RWPE1 (cell line): ENCODE results near the gene RSPH6A.

ENCODE experiments used
- CTCF ChIA-PET: fragments of 350-600 bp; sonication (Branson Sonifier 250); formaldehyde crosslinking; extraction: SDS; loops from one replicate; lab custom pipeline; 2021; lab: Yijun Ruan, JAX
- POLR2A ChIA-PET: fragments of 400-600 bp; formaldehyde crosslinking; extraction: SDS; loops from one replicate; lab custom pipeline; 2020; ENCODE audit warnings: antibody characterized with exemption; ENCODE audit not compliant: low non-redundant PET; lab: Yijun Ruan, JAX
- DNase-seq: peaks from one replicate; pipeline ENCODE4 v3.0.0; 2012; ENCODE audit warnings: low spot score
- H3K27ac ChIP-seq: fragments of 450-650 bp; 2 replicates; pipeline ENCODE4 v1.5.1; 2017
- TF ChIP-seq, protein P1 (sequence below): fragments of 450-650 bp; conservative IDR thresholded peaks from 2 replicates; pipeline ENCODE4 v1.5.1; 2017; ENCODE audit warnings: low read depth, mild to moderate bottlenecking

Gene RSPH6A

GRCh38 chr19:45814851-45815480 is at the start of gene RSPH6A:
RSPH6A (minus strand) TSS chr19:45815308; CDS start chr19:45815176, 132 bp downstream.
- POLR2A ChIA-PET = interaction anchor here (0.6 kb wide), 1 partner anchor 32 kb away, joined by 3 read pairs; no protein-coding TSS in a partner anchor
- H3K27ac ChIP-seq = peak within 1 kb of the TSS; percentile 75
- TF ChIP-seq, protein P1, sequence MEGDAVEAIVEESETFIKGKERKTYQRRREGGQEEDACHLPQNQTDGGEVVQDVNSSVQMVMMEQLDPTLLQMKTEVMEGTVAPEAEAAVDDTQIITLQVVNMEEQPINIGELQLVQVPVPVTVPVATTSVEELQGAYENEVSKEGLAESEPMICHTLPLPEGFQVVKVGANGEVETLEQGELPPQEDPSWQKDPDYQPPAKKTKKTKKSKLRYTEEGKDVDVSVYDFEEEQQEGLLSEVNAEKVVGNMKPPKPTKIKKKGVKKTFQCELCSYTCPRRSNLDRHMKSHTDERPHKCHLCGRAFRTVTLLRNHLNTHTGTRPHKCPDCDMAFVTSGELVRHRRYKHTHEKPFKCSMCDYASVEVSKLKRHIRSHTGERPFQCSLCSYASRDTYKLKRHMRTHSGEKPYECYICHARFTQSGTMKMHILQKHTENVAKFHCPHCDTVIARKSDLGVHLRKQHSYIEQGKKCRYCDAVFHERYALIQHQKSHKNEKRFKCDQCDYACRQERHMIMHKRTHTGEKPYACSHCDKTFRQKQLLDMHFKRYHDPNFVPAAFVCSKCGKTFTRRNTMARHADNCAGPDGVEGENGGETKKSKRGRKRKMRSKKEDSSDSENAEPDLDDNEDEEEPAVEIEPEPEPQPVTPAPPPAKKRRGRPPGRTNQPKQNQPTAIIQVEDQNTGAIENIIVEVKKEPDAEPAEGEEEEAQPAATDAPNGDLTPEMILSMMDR = no peak

GRCh38 chr19:45864629-45865082 is 49.5 kb upstream of the RSPH6A start:
- no peak overlapping the region for H3K27ac ChIP-seq
- ChIA-PET CTCF (interaction anchor here (0.5 to 1.7 kb wide), 6 partner anchors 18 to 146 kb away, joined by 3 to 8 read pairs (median 4); no protein-coding TSS in a partner anchor), POLR2A (no interaction called here)
- DNase-seq = no peak
- TF ChIP-seq, protein P1 = no peak

More at GRCh38 chr19:45814851-45815480, at the start of gene RSPH6A:
- no peak for DNase-seq
- CTCF ChIA-PET = no interaction called here

DNA sequence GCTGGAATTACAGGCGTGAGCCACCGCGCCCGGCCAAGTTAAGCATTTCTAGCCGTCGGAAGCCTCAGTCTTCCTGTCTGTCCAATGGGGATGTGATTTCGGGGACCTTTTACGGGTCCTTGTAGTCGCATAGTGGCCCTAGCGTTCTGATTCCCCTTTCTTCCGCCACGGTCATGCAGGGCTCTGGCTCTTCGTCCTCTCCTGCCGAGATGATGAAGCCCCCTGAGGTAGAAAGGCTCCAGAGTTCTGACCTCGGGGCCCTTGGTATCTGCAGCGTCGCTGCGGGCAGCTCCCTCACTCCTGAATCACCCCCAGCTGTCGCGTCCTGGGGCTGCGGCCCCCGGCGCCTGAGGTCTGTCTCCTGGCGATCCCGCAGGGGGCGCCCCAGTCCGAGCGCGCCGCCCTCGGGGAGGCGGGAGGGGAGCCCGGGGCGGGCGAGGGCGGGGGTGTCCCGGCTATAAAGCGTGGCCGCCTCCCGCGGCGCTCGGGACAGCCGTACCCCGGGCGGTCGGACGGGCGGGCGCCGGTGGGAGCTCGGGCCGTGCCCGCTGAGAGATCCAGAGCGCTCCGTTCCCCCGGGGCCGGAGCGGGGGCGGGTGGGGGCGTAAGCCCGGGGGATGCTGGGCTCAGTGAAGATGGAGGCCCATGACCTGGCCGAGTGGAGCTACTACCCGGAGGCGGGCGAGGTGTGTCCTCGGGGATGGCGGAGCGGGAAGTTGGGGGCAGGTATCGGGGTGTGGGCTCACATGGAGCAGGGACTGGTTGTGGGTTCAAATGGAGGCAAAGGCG is 48.9 kb upstream of the RSPH6A start, which contains the start of gene FOXA3:
FOXA3 (plus strand) TSS at position 487 of the 789 bp plus-strand sequence; CDS start at position 618, 131 bp downstream.
- H3K27ac ChIP-seq = peak within 1 kb of the TSS; percentile 86
- DNase-seq = no peak
- TF ChIP-seq, protein P1 = peak; percentile 60
- ChIA-PET POLR2A (no interaction called here), CTCF (interaction anchor here (0.6 to 1.7 kb wide), 6 partner anchors 17 to 186 kb away, joined by 3 to 8 read pairs (median 4); no protein-coding TSS in a partner anchor)

DNA sequence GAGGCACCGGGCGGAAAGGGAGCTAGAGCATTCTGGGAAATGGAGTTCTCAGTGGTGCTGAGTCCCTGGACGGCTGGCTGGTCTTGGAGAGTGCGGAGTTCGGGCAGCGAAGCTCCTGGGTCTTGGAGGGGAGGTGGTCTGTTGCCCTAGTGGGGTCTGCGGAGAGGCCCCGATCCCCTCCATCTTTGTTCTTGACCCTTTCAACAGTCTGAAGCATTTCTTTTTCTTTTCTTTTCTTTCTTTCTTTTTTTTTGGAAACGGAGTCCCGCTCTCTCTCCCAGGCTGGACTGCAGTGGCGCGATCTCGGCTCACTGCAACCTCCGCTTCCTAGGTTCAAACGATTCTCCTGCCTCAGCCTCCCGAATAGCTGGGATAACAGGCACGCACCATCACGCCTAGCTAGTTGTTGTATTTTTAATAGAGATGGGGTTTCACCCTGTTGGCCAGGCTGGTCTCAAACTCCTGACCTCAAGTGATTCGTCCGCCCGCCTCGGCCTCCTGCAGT is 48.3 kb upstream of the RSPH6A start:
- DNase-seq = no peak
- peak overlapping the region; percentile 86 for H3K27ac ChIP-seq
- TF ChIP-seq, protein P1 = no peak
- ChIA-PET POLR2A (no interaction called here), CTCF (interaction anchor here (0.6 to 1.7 kb wide), 3 partner anchors 17 to 186 kb away, joined by 3 to 7 read pairs (median 4); no protein-coding TSS in a partner anchor)

- ChIA-PET CTCF (interaction anchor here (0.6 to 1.7 kb wide), 3 partner anchors 18 to 185 kb away, joined by 3 to 7 read pairs (median 4); no protein-coding TSS in a partner anchor), POLR2A (no interaction called here)
- peak; percentile 99 for DNase-seq
- TF ChIP-seq, protein P1 = no peak
- H3K27ac ChIP-seq = peak within 1 kb of the TSS; percentile 86
Observed at GRCh38 chr19:45862564-45863334, 47.6 kb upstream of the RSPH6A start, which contains the start of gene SYMPK. SYMPK (minus strand) TSS chr19:45863147; CDS start chr19:45854495, 8,652 bp downstream.
